K562 (cell line): Measurements from ENCODE around the gene RACGAP1.

Experiments
- BACH1 ChIP-seq: fragments of 200-800 bp; sonication (Bioruptor generic); IDR thresholded peaks from 2 replicates; pipeline ENCODE4 v1.6.1; 2016; ENCODE audit warnings: missing genetic modification characterization, missing compliant biosample characterization
- ELF4 ChIP-seq: fragments of 450-650 bp; formaldehyde crosslinking; IDR thresholded peaks from 2 replicates; pipeline ENCODE4 v1.4.0; 2022; ENCODE audit warnings: missing genetic modification characterization
- NCOA2 ChIP-seq, 2 experiments: fragments of 450-650 bp; IDR thresholded peaks; 2 replicates each; pipeline ENCODE4 v1.6.1; 2018; ENCODE audit warnings: mild to moderate bottlenecking in 2 of 2, moderate library complexity in 1 of 2; ENCODE audit not compliant: partially characterized antibody in 2 of 2
- PHB2 ChIP-seq: fragments of 450-650 bp; IDR thresholded peaks from 2 replicates; pipeline ENCODE4 v1.6.1; 2017; ENCODE audit warnings: low read depth
- SIN3A ChIP-seq, 2 experiments: fragments of 150-350 bp in 1 of 2; IDR thresholded peaks; 2 replicates each; pipeline ENCODE4 v1.6.1; 2011 to 2016; ENCODE audit warnings: borderline replicate concordance in 2 of 2, low read depth in 2 of 2, low read length in 2 of 2, mild to moderate bottlenecking in 2 of 2, moderate library complexity in 2 of 2; ENCODE audit not compliant: control insufficient read depth in 1 of 2
- TAF1 ChIP-seq: IDR thresholded peaks from 2 replicates; pipeline ENCODE4 v1.6.1; 2011; ENCODE audit warnings: mild to moderate bottlenecking, low read length, moderate library complexity; ENCODE audit not compliant: insufficient read depth, control insufficient read depth, severe bottlenecking; ENCODE audit errors: extremely low read depth
- TAF7 ChIP-seq: fragments of 450-650 bp; IDR thresholded peaks from 2 replicates; pipeline ENCODE4 v1.6.1; 2016; ENCODE audit warnings: missing genetic modification characterization, missing compliant biosample characterization
- TCFL5 ChIP-seq: fragments of 250-450 bp; sonication (Bioruptor Pico); conservative IDR thresholded peaks from 2 replicates; pipeline ENCODE4 v1.6.1; 2021; ENCODE audit warnings: mild to moderate bottlenecking, moderate library complexity, matching md5 sums
- YY1 ChIP-seq, 3 experiments: IDR thresholded peaks; 2 replicates each; pipeline ENCODE4 v1.6.1; 2011; ENCODE audit warnings: low read length in 2 of 3, mild to moderate bottlenecking in 2 of 3, moderate library complexity in 2 of 3, borderline replicate concordance in 1 of 3, control low read depth in 1 of 3, low read depth in 1 of 3; ENCODE audit not compliant: insufficient read depth in 3 of 3, insufficient replicate concordance in 2 of 3, control insufficient read depth in 1 of 3, insufficient read length in 1 of 3; ENCODE audit errors: extremely low read depth in 1 of 3
- ZZZ3 ChIP-seq: fragments of 450-650 bp; IDR thresholded peaks from 2 replicates; pipeline ENCODE4 v1.6.1; 2016; ENCODE audit warnings: antibody characterized with exemption, mild to moderate bottlenecking, moderate library complexity
- TF ChIP-seq, protein P1 (sequence below): fragments of 250-450 bp; sonication (Bioruptor Pico); IDR thresholded peaks from 2 replicates; pipeline ENCODE4 v1.5.1; 2021; ENCODE audit warnings: mild to moderate bottlenecking
- TF ChIP-seq, protein P2 (sequence below), 2 experiments: IDR thresholded peaks; 2 replicates each; pipeline ENCODE4 v1.6.1; 2011; ENCODE audit warnings: borderline replicate concordance in 1 of 2, control low read depth in 1 of 2, low read depth in 1 of 2, low read length in 1 of 2, mild to moderate bottlenecking in 1 of 2, mixed read lengths in 1 of 2, moderate library complexity in 1 of 2; ENCODE audit not compliant: insufficient read depth in 1 of 2, insufficient read length in 1 of 2, poor library complexity in 1 of 2, severe bottlenecking in 1 of 2; ENCODE audit errors: extremely low read depth in 1 of 2
- TF ChIP-seq, protein P3 (sequence below), 3 experiments: IDR thresholded peaks in 2 of 3; conservative IDR thresholded peaks in 1 of 3; 2 replicates each; pipeline ENCODE4 v1.5.1; 2011 to 2012; ENCODE audit warnings: low read length in 3 of 3, mild to moderate bottlenecking in 3 of 3, control low read depth in 2 of 3, improper control_type of control experiment in 1 of 3, inconsistent platforms in 1 of 3, low read depth in 1 of 3, mixed read lengths in 1 of 3, moderate library complexity in 1 of 3; ENCODE audit not compliant: insufficient read depth in 2 of 3

DNA sequence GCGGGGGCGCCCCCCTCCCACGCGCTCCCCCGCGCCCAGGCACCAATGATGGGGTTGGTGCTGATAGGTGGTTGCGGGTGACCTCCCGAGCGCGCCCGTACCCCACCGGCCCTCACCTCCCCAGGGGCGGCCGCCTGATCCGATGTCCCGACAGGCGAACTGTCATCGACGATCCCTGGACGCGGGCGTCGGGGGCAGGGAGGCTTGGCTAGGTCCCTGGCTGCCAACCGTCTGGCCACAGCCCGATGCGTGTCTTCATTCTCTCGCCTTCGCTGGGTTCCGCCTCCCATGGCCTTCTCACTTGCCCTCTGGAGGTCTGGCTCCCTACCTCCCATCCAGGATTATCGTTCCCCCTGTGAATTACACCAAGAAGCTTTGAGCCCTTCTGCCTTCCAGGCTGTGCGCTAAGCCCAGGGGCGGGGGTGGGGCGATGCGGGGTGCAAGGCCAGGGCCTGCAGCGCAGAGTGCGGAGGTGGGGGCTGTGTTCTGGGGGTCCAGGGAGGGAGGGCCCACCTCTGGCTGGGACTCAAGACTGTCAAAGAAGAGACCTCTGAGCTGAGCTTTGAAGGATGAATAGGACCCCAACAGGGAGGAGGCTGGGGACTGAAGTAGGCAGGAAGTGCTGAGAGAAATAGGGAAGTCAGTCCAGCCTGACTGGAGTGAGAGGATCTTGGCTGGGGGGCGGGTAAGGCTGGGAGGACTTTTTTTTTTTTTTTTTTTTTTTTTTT is 7.7 kb upstream of the RACGAP1 start:
- TF ChIP-seq, protein P1, sequence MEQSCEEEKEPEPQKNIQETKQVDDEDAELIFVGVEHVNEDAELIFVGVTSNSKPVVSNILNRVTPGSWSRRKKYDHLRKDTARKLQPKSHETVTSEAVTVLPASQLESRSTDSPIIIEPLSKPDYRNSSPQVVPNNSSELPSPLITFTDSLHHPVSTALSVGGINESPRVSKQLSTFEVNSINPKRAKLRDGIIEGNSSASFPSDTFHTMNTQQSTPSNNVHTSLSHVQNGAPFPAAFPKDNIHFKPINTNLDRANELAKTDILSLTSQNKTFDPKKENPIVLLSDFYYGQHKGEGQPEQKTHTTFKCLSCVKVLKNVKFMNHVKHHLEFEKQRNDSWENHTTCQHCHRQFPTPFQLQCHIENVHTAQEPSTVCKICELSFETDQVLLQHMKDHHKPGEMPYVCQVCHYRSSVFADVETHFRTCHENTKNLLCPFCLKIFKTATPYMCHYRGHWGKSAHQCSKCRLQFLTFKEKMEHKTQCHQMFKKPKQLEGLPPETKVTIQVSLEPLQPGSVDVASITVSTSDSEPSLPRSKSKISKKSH (CRISPR knock-in tag): no peak
- TF ChIP-seq TAF1 (no peak), PHB2 (no peak), NCOA2 (IDR thresholded peaks at IDR 0.05; ENCODE audit: partially characterized antibody in 2 of 2) (no peak), ZZZ3 (no peak), ELF4 (CRISPR knock-in tag) (no peak), TAF7 (tag) (no peak), SIN3A (IDR thresholded peaks at IDR 0.05; ENCODE audit: borderline replicate concordance in 2 of 2, control insufficient read depth in 1 of 2, low read depth in 2 of 2, low read length in 2 of 2) (no peak), BACH1 (tag) (no peak), YY1 (IDR thresholded peaks at IDR 0.05; ENCODE audit: borderline replicate concordance in 1 of 3, control insufficient read depth in 1 of 3, extremely low read depth in 1 of 3, insufficient read depth in 3 of 3, insufficient read length in 1 of 3, insufficient replicate concordance in 2 of 3, low read depth in 1 of 3, low read length in 2 of 3) (no peak), TCFL5 (no peak)
- TF ChIP-seq, protein P2, sequence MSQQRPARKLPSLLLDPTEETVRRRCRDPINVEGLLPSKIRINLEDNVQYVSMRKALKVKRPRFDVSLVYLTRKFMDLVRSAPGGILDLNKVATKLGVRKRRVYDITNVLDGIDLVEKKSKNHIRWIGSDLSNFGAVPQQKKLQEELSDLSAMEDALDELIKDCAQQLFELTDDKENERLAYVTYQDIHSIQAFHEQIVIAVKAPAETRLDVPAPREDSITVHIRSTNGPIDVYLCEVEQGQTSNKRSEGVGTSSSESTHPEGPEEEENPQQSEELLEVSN (IDR thresholded peaks at IDR 0.05; ENCODE audit: borderline replicate concordance in 1 of 2, extremely low read depth in 1 of 2, insufficient read depth in 1 of 2, insufficient read length in 1 of 2, low read depth in 1 of 2, low read length in 1 of 2, poor library complexity in 1 of 2, severe bottlenecking in 1 of 2): no peak
- TF ChIP-seq, protein P3, sequence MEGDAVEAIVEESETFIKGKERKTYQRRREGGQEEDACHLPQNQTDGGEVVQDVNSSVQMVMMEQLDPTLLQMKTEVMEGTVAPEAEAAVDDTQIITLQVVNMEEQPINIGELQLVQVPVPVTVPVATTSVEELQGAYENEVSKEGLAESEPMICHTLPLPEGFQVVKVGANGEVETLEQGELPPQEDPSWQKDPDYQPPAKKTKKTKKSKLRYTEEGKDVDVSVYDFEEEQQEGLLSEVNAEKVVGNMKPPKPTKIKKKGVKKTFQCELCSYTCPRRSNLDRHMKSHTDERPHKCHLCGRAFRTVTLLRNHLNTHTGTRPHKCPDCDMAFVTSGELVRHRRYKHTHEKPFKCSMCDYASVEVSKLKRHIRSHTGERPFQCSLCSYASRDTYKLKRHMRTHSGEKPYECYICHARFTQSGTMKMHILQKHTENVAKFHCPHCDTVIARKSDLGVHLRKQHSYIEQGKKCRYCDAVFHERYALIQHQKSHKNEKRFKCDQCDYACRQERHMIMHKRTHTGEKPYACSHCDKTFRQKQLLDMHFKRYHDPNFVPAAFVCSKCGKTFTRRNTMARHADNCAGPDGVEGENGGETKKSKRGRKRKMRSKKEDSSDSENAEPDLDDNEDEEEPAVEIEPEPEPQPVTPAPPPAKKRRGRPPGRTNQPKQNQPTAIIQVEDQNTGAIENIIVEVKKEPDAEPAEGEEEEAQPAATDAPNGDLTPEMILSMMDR (IDR thresholded peaks at IDR 0.05 in 2 of 3, conservative IDR thresholded peaks at IDR 0.05 in 1 of 3; ENCODE audit: insufficient read depth in 2 of 3, low read depth in 1 of 3, low read length in 3 of 3): no peak
